ENCODE results near the gene PIK3R6. TPM values are rescaled to one million over a fixed set of nuclear protein-coding genes. Genes with fewer than 3 reads are reported as not detected.
A peak's percentile ranks its signal among the peaks of the same experiment; 100 is the strongest.

Gene PIK3R6
- total and polyA plus RNA-seq, 10 of the 15 experiments (the other 5 are each of a cell fraction or from before 2014, with no cell fraction given), result 6.7 to 146 (median 68.2) TPM

DNA sequence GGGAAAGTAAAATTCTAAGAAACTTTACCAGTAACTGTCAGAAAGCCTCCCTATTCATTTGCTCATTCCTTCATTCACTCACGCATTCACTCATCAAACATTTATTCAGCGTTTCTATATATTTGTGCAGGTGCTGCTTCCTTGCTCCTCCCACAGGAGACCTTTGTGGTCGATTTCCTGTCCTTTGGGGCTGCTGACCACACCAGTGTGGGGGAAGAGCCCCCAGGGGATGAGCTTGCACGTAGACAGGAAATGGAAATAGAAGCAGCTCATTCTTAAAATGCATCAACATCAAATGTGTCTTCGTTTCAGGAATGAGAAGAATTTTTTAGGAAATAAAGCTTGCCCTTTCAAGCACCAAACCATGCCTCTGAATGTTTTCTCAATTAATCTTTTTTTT is 9.6 kb downstream of the PIK3R6 start (continued):
- TF ChIP-seq, protein P1, sequence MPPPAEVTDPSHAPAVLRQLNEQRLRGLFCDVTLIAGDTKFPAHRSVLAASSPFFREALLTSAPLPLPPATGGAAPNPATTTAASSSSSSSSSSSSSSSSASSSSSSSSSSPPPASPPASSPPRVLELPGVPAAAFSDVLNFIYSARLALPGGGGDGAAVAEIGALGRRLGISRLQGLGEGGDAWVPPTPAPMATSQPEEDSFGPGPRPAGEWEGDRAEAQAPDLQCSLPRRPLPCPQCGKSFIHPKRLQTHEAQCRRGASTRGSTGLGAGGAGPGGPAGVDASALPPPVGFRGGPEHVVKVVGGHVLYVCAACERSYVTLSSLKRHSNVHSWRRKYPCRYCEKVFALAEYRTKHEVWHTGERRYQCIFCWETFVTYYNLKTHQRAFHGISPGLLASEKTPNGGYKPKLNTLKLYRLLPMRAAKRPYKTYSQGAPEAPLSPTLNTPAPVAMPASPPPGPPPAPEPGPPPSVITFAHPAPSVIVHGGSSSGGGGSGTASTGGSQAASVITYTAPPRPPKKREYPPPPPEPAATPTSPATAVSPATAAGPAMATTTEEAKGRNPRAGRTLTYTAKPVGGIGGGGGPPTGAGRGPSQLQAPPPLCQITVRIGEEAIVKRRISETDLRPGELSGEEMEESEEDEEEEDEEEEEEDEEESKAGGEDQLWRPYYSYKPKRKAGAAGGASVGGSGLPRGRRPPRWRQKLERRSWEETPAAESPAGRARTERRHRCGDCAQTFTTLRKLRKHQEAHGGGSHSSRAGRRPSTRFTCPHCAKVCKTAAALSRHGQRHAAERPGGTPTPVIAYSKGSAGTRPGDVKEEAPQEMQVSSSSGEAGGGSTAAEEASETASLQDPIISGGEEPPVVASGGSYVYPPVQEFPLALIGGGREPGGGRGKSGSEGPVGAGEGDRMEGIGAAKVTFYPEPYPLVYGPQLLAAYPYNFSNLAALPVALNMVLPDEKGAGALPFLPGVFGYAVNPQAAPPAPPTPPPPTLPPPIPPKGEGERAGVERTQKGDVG (CRISPR knock-in tag; IDR thresholded peaks at IDR 0.05), result no peak
- TF ChIP-seq SIX5 (IDR thresholded peaks at IDR 0.05; ENCODE audit: low read depth, low read length, severe bottlenecking) (no peak), HDAC2 (IDR thresholded peaks at IDR 0.05) (no peak), TAF1 (IDR thresholded peaks at IDR 0.05; ENCODE audit: borderline replicate concordance, low read depth, low read length) (no peak), NR2C2 (IDR thresholded peaks at IDR 0.05; ENCODE audit: borderline replicate concordance, control insufficient read depth, insufficient read length, low read depth) (no peak), ZNF622 (IDR thresholded peaks at IDR 0.05) (no peak), POLR2A (IDR thresholded peaks at IDR 0.05; ENCODE audit: low read depth, low read length) (no peak), BCL11A (IDR thresholded peaks at IDR 0.05; ENCODE audit: low read depth, low read length) (peak; percentile 99), DPF2 (IDR thresholded peaks at IDR 0.05) (peak; percentile 87), ZSCAN29 (IDR thresholded peaks at IDR 0.05) (no peak), RAD51 (IDR thresholded peaks at IDR 0.05) (peak; percentile 54; the same call in 1 of the 2 replicates), BRCA1 (IDR thresholded peaks at IDR 0.05; ENCODE audit: low read depth, low read length) (no peak), ATF7 (IDR thresholded peaks at IDR 0.05; ENCODE audit: low read depth) (peak; percentile 87), JUNB (IDR thresholded peaks at IDR 0.05) (peak; percentile 81), BMI1 (IDR thresholded peaks at IDR 0.05; ENCODE audit: borderline replicate concordance) (peak; percentile 75; the same call in 1 of the 2 replicates), POU2F2 (IDR thresholded peaks at IDR 0.05; ENCODE audit: borderline replicate concordance, low read depth, low read length) (peak; percentile 95), CEBPB (IDR thresholded peaks at IDR 0.05; ENCODE audit: borderline replicate concordance in 1 of 2, low read depth in 2 of 2, low read length in 2 of 2) (peak in 1 of 2 experiments; percentile 92; a peak in 2 of 4 replicates), CBX3 (IDR thresholded peaks at IDR 0.05; ENCODE audit: borderline replicate concordance, low read depth) (no peak), RFX5 (IDR thresholded peaks at IDR 0.05; ENCODE audit: low read depth, low read length) (no peak), NFXL1 (IDR thresholded peaks at IDR 0.05; ENCODE audit: borderline replicate concordance) (no peak), PAX5 (IDR thresholded peaks at IDR 0.05; ENCODE audit: borderline replicate concordance, low read depth, low read length) (peak; percentile 95), GABPA (IDR thresholded peaks at IDR 0.05; ENCODE audit: low read depth) (no peak; the same call in 1 of the 2 replicates)
- TF ChIP-seq, protein P2, sequence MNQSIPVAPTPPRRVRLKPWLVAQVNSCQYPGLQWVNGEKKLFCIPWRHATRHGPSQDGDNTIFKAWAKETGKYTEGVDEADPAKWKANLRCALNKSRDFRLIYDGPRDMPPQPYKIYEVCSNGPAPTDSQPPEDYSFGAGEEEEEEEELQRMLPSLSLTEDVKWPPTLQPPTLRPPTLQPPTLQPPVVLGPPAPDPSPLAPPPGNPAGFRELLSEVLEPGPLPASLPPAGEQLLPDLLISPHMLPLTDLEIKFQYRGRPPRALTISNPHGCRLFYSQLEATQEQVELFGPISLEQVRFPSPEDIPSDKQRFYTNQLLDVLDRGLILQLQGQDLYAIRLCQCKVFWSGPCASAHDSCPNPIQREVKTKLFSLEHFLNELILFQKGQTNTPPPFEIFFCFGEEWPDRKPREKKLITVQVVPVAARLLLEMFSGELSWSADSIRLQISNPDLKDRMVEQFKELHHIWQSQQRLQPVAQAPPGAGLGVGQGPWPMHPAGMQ (IDR thresholded peaks at IDR 0.05; ENCODE audit: borderline replicate concordance), result no peak
- TF ChIP-seq, protein P3, sequence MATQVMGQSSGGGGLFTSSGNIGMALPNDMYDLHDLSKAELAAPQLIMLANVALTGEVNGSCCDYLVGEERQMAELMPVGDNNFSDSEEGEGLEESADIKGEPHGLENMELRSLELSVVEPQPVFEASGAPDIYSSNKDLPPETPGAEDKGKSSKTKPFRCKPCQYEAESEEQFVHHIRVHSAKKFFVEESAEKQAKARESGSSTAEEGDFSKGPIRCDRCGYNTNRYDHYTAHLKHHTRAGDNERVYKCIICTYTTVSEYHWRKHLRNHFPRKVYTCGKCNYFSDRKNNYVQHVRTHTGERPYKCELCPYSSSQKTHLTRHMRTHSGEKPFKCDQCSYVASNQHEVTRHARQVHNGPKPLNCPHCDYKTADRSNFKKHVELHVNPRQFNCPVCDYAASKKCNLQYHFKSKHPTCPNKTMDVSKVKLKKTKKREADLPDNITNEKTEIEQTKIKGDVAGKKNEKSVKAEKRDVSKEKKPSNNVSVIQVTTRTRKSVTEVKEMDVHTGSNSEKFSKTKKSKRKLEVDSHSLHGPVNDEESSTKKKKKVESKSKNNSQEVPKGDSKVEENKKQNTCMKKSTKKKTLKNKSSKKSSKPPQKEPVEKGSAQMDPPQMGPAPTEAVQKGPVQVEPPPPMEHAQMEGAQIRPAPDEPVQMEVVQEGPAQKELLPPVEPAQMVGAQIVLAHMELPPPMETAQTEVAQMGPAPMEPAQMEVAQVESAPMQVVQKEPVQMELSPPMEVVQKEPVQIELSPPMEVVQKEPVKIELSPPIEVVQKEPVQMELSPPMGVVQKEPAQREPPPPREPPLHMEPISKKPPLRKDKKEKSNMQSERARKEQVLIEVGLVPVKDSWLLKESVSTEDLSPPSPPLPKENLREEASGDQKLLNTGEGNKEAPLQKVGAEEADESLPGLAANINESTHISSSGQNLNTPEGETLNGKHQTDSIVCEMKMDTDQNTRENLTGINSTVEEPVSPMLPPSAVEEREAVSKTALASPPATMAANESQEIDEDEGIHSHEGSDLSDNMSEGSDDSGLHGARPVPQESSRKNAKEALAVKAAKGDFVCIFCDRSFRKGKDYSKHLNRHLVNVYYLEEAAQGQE (IDR thresholded peaks at IDR 0.05; ENCODE audit: low read depth, low read length), result no peak
- TF ChIP-seq, protein P4, sequence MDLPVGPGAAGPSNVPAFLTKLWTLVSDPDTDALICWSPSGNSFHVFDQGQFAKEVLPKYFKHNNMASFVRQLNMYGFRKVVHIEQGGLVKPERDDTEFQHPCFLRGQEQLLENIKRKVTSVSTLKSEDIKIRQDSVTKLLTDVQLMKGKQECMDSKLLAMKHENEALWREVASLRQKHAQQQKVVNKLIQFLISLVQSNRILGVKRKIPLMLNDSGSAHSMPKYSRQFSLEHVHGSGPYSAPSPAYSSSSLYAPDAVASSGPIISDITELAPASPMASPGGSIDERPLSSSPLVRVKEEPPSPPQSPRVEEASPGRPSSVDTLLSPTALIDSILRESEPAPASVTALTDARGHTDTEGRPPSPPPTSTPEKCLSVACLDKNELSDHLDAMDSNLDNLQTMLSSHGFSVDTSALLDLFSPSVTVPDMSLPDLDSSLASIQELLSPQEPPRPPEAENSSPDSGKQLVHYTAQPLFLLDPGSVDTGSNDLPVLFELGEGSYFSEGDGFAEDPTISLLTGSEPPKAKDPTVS (IDR thresholded peaks at IDR 0.05; ENCODE audit: low read depth, low read length), result no peak

Measured in GM12878 (cell line).